HG02840 (cell line): ENCODE data around the gene ZKSCAN4.

Source experiments
- ATAC-seq: cut with Tn5 transposase; IDR thresholded peaks from one replicate; pipeline ENCODE4 v1.9.1; 2021; ENCODE audit warnings: mild to moderate bottlenecking, moderate library complexity, moderate number of reproducible peaks; ENCODE audit not compliant: unreplicated experiment, low FRiP score

Gene ZKSCAN4

DNA sequence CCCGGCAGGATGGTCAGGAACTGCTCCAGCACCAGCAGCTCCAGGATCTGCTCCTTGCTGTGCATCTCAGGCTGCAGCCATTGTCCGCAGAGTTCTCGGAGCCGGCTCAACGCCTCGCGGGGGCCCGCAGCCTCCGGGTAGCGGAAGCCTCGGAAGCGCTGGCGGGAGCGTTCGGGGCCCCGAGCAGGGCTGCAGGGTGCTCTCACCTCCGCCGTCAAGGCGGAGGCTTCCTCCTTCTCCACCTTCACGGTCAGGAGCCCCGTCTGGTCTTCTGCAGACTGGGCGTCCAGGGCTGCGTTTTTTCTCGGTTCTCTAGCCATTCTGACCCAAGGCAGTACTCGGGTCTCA, 434 bp downstream of the ZKSCAN4 start:
- ATAC-seq, result peak; percentile 39

DNA sequence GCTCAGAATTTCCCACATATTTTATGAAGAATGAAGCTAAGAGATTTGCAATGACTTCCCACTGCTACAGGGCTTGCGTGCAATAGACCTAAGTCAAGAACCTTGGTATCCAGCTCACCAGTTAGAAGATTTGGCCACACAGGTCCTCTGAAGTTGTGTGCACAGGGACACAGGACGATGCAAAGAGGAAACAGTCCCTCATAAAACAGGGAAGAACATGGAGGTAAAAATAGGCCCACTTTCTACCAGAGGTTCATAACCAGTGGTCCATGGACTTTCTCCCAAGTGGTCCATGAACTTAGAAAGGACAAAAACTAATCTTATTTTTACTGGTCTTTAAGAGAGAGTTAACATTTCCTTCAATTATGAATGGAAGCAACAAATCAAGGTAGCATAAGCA, 1.3 kb downstream of the ZKSCAN4 start:
- ATAC-seq, result no peak

DNA sequence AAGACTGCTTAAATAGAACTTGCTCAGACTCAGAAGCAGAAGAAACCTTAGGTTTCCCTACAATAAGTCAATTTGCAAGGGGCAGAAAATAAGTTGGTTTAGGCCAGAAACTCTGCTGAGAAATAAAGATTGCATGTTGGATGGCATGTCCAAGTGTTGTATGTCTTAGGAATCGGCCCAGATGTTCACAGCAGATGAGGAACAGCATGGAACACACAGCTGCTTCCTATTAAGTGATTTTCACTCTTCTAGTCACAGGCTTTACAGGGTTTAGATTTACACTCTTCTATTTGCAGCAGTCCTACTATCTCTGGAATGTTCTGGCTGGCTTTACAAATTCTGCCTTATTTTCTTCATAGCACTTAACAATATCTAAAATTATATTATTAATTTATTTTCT, 3.2 kb downstream of the ZKSCAN4 start:
- ATAC-seq, result no peak

DNA sequence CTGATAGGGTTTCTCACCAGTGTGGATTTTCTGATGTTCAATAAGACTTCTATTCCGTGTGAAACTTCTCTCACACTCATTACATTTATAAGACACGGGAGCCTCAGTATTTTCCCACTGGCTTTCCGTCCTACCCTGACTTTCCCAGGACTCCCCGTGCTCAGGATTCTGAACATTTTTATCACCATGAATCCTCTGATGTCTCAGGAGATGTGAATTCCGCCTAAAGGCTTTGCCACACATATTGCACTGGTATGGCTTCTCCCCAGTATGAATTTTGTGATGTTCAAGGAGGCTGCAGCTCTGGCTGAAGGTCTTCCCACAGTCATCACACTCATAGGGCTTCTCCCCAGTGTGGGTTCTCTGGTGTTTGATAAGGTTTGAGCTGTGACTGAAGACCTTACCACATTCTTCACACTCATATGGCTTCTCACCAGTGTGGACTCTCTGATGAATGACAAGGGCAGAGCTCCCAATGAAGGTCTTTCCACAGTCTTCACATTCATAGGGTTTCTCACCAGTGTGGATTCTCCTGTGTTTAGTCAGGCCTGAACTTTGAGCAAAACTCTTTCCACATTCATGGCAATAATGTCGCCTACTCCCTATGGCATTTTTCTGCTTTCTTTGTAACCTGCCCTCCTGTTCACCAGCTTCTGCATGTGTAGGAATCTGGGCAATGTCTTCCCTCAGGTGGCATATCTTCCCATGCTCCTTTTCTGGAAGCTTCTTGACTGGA, 6.7 kb downstream of the ZKSCAN4 start:
- no peak for ATAC-seq

DNA sequence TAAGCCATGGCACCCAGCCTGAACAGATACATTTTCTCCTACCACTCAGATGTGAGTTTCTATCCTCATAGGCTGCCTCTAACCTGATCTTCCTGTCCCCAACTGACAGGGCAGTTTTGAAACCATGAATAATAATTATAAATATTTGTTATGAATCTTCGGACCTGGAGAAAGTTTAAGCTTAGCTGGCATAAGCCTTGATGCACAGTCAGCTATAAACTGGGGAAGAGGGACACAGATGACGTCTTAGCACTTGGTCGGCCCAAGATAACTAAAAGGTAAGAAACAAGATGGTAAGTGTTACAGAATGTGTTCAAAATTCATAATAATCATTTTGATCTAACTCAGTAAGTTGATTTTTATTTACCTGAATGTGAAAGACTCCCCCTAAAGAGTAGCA, 8.1 kb downstream of the ZKSCAN4 start:
- ATAC-seq, result no peak

DNA sequence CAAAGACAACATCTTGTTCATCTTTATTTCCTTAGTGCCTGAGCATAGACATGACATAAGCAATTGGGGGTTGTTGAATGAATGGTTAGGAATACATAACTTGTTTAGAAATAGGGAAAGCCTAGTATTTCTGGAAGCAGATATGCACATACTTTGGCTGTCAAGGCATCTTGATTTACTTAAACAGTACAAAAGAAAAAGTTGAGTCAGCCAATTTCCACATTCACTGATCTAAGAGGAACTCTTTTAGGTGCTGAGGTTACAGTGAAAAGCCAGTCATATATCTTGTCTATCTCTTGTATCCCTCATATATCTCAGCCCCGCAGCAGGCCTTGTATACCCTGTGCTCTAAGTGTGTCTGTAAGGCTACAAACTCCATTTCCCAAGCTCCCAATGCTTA, 11.6 kb downstream of the ZKSCAN4 start:
- no peak for ATAC-seq

DNA sequence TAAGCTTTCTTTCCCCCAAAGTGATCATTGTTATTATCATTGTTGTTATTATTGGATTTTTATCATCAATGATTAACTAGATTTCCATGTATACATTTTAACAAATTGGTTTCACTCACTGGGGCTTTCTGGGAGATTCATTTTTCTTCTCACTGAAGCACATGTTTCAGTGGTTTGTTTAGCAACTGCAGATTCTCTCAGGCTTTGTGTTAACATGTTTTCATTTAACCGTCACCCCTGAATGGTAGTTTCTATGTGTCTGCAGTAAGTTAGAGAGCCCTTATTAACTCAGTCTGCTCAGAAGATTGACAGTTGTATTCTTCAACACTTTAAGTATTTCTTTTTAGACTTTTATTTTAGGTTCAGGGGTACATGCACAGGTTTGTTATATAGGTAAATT, 12.4 kb downstream of the ZKSCAN4 start:
- ATAC-seq, result no peak

DNA sequence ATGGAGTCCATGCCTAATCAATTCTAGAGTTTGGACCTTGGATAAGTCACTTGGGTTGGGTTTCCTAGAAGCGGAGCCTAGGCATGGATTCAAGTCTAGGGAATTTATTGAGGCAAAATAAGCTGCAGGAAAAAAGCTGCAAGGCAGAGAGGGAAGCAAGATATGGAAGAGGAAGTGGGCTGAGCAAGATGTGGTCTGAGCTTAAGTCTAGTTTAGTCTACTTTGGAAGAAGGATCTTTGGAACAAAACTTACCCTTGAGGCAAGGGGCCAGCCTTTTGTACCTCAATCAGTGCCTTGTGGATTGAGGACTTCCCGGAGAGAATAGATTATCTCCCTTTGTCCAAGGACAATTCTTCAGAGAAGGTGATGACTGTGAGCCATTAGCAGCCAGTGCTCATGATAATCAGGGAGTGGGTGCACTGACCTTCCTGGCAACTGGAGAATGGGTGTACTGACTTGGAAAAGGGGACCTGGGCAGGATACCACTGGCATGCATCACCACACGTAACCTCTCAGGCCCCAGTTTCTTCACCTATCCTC, 16.1 kb downstream of the ZKSCAN4 start:
- ATAC-seq, result no peak

DNA sequence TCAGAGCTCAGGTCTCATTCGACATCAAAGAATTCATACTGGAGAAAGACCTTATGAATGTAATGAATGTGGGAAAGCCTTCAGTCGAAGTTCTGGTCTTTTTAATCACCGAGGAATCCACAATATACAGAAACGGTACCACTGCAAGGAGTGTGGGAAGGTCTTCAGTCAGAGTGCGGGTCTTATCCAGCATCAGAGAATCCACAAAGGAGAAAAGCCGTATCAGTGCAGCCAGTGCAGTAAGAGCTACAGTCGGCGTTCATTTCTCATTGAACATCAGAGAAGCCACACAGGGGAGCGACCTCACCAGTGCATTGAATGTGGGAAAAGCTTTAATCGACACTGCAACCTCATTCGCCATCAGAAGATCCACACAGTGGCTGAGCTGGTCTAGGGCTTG, 19.3 kb downstream of the ZKSCAN4 start:
- ATAC-seq, result no peak

DNA sequence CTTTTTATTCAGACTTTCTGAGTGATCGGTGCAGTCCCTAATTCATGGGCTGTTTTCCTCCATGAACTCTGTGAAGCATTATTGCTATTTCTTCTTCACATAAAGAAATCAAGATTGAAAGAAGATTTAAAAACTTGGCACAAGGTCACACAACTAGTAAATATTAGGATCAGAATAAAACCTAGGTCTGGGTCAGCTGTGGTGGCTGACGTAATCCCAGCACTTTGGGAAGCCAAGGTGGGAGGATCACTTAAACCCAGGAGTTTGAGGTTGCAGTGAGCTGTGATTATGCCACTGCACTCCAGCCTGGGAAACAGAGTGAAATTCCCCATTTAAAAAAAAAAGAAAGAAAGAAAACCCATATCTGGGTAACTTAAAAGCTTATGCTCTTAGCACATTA, 25.6 kb downstream of the ZKSCAN4 start:
- no peak for ATAC-seq

DNA sequence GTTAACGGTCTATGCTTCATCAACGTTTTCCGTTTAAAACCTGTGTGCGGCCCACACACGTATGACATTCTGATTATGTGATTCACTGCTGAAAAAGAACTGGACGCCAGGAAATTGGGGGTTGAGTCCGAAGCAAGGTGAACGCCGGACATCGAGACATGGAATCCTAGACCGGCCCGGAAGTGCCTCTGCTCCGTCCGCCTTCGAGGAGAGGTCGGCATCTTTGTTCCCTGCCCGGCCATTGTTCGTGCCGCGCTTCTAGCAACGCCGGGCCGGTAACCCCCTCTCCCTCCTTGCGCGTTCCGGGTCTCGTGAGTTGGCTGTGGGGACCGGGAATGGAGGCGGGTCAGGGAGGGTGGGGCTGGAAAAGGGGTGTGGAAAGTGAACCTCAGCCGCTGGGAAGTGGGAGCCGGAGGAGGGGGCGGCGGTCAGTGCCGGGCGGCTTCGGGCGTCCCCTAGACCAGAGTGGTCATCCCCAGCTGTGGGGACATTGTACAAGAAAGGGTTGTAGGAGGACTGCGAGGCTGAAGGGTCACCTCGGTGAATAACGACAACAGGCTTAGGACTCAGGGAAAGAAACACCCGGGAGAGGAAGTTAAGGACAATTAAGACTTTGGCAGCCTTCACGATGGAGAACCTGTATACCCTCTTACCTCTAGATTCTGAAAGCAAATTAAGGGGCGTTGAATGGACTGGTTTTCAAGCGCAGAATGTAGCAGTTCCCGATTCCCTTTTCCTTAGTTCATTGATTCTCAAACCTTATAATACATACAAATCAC, 26.8 kb downstream of the ZKSCAN4 start, which contains the start of gene ZSCAN9:
Gene ZSCAN9, plus strand, starts transcription at position 220 of the 779 bp plus-strand sequence. CDS start 1,810 bp downstream, outside the sequence.
- ATAC-seq, result peak; percentile 82

DNA sequence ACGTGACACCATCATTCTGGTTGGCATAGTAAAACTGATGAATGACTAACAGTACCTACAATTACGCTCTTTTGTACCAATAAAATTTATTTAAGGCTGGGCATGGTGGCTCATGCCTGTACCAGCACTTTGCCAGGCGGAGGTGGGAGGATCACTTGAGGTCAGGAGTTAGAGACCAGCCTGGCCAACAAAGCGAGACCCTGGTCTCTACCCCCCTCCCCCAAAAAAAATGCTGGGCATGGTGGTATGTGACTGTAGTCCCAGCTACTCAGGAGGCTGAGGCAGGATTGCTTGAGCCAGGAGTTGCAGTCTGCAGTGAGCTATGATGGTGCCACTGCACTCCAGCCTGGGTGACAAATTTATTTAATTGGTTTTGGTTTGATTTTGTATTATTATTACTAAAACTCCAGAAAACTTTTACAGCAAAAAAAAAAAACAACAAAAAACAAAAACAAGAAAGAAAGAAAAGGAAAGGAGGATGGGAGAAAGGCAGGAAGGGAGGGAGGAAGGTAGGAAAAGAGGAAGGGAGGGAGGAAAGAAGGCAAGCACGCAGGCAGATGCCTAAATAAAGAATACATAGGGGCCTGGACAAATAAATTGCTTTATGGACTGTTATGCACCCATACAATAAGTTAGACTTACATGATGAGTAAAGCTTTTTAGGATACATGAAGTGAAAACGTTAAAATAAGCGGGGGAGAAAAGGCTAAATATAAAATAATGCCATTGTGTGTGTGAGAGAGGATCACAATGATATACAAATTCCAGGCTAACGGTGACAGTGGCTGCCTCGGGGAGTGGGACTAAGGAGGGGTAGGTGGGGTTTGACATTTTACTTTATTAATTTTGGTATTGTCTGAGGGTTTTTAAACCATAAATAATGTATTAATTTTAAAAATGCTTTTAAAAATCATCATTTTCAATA, 27.7 kb downstream of the ZKSCAN4 start:
- ATAC-seq, result no peak

DNA sequence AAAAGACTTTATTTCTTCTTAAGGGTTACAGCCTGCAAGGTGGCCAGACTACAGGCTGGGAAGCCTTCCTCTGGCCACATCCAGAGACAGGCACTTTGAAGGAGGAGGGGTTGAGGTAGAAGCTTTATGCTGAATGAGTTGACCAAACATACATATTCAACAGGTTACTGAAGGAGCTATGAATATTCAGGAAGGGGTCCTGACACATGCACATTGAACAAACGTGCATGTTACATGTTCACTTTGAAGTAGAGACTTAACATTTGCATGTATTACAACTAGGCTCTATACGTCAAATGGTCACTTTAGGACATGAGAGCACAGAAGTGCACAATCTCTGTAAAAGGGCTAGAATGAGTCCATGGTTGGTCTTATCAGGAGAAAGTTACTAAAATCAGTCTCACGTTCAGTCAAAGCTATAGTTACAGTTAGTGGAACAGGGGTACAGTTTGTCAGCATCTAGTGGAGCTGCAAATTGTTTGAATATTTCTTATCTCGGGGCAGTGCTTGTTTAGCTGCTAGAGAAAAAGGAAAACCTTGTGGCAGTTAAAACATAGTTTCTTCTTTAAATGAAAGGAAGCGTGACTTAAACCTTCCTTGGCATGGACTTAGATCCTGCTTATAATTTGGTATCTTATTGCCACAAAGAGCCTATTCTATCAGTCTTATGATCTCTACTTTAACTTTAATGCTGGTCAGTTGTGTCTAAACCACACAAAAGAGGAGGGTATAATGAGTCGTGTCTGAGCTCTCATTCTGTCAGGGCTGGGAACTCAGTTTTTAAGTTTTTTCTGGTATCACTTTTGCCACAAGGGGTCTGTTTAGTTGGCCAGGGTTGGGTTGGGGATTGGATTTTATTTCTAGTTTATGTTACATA, 31.6 kb downstream of the ZKSCAN4 start:
- no peak for ATAC-seq

DNA sequence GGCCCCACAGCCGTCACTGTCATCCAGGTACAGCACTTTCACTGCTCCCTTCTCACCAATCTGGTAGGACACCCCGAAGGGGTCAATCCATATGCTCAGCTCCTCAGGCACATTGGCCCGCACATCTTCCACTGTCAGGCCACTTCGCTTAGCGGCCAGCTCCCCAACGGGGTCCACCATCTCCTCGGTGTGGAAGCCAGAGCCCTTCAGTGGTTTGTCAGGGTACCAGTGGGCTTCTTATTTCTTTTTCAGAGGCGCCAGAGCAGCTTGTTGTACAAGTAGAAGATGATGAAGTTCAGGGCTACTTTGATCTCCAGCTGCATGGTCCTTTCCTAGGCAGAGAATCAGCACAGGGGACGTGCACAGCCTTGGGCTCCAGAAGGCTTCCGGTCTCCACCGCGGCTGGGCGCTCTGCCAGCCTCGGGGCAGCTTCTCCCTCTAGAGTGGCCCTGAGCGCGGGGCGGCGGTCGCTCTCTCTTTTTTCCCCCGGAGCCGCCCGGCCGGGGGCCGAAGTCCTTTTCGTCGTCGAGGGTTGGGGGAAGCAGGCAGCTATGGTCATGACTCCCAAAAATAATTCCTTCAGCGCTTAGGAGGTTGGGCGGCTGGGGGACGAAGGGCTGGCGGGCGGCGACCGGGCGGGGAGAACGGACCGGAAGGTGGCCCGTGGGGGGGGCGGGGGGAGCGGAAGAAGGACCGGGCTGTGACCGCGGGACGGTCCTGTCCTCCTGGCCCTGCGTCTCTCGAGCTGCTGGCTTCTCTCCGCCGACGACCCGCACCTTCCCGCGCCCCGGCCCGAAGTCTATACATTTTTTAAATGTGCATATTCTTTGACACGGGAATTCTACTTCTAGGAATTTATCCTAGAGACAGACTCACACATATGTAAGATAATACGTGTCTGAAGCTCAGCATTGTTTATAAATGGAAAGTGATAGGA, 33.5 kb downstream of the ZKSCAN4 start:
- ATAC-seq, result peak; percentile 65

DNA sequence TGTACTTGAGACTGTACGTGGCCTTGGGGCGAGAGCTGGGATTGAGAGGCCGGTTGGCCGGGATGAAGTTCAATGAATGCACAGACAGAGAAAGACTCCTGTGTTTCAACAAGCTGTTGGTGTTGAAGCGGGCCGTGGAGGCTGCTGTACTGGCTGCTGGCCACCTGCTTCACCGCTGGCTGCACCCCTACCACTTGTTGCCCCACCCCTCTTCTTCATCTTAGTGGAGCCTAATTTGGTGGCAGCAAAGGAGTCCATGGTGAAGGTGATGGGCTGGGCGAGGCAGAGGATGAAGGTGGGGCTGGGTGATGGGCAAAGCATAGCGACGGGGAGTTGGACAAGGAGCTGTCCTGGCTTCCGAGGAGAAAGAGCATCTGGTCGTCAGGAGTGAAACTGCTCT, 34.2 kb downstream of the ZKSCAN4 start:
- ATAC-seq, result no peak

DNA sequence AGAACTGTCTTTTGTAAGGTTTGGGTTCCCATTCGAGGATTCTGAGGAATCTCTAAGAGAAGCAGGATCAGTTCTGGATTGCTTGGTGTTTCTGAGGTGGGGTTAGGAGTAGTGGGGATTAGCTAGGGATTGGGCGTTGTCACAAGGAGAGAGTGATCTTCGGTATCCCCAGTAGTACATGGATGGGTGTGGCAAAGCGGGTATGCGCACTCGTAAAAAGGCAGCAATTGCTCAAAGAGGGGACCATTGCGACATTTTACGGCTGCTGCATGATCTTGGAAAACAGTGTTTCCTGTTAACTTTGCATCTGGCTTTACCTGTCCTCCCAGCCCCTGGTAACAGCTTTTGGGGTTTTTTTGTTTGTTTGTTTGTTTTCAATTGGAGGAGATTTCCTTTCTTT, 36.6 kb downstream of the ZKSCAN4 start:
- ATAC-seq, result no peak

DNA sequence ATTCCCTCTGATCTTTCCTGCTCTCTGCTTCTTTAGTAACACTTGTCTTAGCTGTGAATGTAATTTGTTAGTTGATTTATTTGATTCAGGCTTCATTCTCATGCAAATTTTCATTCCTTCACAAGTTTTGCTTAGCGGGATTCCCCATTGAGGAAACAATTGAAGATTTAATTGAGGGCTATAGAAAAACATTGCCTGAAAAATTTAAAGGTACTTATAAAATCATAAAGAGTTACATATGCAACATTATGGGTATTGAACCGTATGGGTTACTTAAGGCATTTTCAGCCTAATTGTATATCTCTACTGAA, 38.9 kb downstream of the ZKSCAN4 start:
- no peak for ATAC-seq

DNA sequence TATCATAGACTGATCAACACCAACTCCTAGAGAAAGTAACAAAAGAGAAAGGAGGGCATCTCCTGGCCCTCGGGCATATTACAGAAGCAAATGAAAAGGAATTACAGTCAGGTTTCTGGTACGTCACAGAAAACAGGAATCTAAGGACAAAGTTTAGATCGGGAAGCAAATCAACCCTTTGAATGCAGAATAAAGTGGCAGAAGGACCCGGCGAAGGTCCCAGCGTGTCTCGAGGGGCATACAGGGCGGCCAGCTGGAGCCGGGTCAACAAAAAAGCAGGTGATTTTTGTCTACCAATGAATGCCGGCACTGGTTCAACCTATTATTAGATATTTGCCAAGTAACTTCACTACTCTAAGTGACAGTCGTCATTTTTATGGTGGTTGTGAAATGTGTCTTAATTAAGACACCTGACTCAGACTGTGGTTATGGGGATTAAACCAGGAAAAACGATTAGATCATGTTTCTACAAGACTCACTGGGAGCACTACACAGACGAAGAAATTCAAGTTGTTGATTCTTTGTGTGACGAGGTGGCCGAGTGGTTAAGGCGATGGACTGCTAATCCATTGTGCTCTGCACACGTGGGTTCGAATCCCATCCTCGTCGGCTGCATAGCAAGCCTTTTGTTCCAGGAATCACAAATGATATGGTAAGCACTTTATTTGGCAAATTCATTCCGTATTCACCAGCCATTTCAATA, 39.4 kb downstream of the ZKSCAN4 start:
- no peak for ATAC-seq
